Measurements from ENCODE around the gene GPRIN3. TPM values are rescaled to one million over a fixed set of nuclear protein-coding genes. Genes with fewer than 3 reads are reported as not detected.

Gene GPRIN3
- total RNA-seq, 3 donors from 2014 or later = 6.0 to 23.8 (median 23.7) TPM

- Histone ChIP-seq H3K9me3 (peaks cover 9% of the 10 kb centered on the region), H3K4me3 (no peak overlapping the region), H3K4me1 (ENCODE audit: low read depth) (no peaks in the 10 kb centered on the region), H3K36me3 (ENCODE audit: low read depth) (no peaks in the 10 kb centered on the region)
- no peak for ATAC-seq
- intact Hi-C loops (cut with DNase I, micrococcal nuclease) = no loop called here
- no peak for TF ChIP-seq CTCF (IDR thresholded peaks at IDR 0.05)
- DNase-seq = no peak
Measured at GRCh38 chr4:89351201-89351600, 43.6 kb upstream of the GPRIN3 start.

- intact Hi-C loops (cut with DNase I, micrococcal nuclease) = no loop called here
- no peaks in the 10 kb centered on the region for H3K4me1 ChIP-seq (ENCODE audit: low read depth)
- peaks cover 9% of the 10 kb centered on the region for H3K9me3 ChIP-seq
- ATAC-seq (no peak), DNase-seq (no peak)
- no peaks in the 10 kb centered on the region for H3K36me3 ChIP-seq (ENCODE audit: low read depth)
- TF ChIP-seq CTCF (IDR thresholded peaks at IDR 0.05) = no peak
- no peak overlapping the region for H3K4me3 ChIP-seq
Measured at GRCh38 chr4:89347363-89348025, 39.9 kb upstream of the GPRIN3 start.

- TF ChIP-seq CTCF (IDR thresholded peaks at IDR 0.05) = no peak
- no peaks in the 10 kb centered on the region for H3K4me1 ChIP-seq (ENCODE audit: low read depth)
- intact Hi-C loops (cut with DNase I, micrococcal nuclease) = no loop called here
- DNase-seq = no peak
- H3K9me3 ChIP-seq = peaks cover 9% of the 10 kb centered on the region
- H3K4me3 ChIP-seq = no peak overlapping the region
- no peak for ATAC-seq
- H3K36me3 ChIP-seq (ENCODE audit: low read depth) = no peaks in the 10 kb centered on the region
Measured at GRCh38 chr4:89344571-89344970, 37.0 kb upstream of the GPRIN3 start.

GRCh38 chr4:89338206-89338605, 30.6 kb upstream of the GPRIN3 start:
- Histone ChIP-seq H3K4me1 (ENCODE audit: low read depth) (peaks cover 6% of the 10 kb centered on the region), H3K4me3 (no peak overlapping the region), H3K36me3 (ENCODE audit: low read depth) (no peaks in the 10 kb centered on the region), H3K9me3 (no peaks in the 10 kb centered on the region)
- ATAC-seq = no peak
- intact Hi-C loops (cut with DNase I, micrococcal nuclease) = no loop called here
- no peak for DNase-seq
- no peak for TF ChIP-seq CTCF (IDR thresholded peaks at IDR 0.05)

GRCh38 chr4:89337681-89338080, 30.1 kb upstream of the GPRIN3 start:
- no peak for ATAC-seq
- H3K4me1 ChIP-seq (ENCODE audit: low read depth) = peaks cover 6% of the 10 kb centered on the region
- no peak for TF ChIP-seq CTCF (IDR thresholded peaks at IDR 0.05)
- H3K36me3 ChIP-seq (ENCODE audit: low read depth) = no peaks in the 10 kb centered on the region
- no peak for DNase-seq
- no peak overlapping the region for H3K4me3 ChIP-seq
- no peaks in the 10 kb centered on the region for H3K9me3 ChIP-seq
- intact Hi-C loops (cut with DNase I, micrococcal nuclease) = no loop called here
